TTC549 (cell line): ENCODE data around the gene RCOR3.

ENCODE experiments used
- FAIRE-seq: peaks from 2 replicates; lab custom pipeline; 2012; peaks lifted over from hg19 to GRCh38; lab: Jason Lieb, UNC

RCOR3 gene

GRCh38 chr1:211324992-211325775 is 66.0 kb downstream of the RCOR3 start:
- FAIRE-seq, result no peak

DNA sequence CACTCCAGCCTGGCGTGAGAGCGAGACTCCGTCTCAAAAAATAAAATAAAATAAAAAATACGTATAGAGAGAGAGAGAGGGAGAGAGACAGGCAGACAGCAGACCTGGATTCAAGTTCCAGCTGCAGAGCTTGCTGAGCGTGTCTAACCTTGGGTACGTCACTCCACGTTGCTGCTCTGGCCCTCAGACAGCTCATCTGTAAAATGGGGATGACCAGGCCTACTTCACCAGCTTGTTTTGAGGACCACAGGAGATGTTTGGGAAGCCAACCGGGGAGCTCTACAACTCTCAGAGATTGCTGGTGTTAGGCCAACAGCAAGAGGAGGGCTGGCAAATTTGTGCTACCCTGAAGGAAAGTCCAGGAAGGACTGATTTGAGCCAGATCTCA is 67.0 kb downstream of the RCOR3 start:
- no peak for FAIRE-seq

- no peak for FAIRE-seq
Measured at GRCh38 chr1:211326528-211327345, 67.6 kb downstream of the RCOR3 start, which contains the start of gene TRAF5. Gene TRAF5, plus strand, starts transcription at chr1:211326833. Its CDS starts 26,407 bp downstream, at chr1:211353240.

- no peak for FAIRE-seq
Measured at GRCh38 chr1:211327346-211327921, 68.3 kb downstream of the RCOR3 start.

GRCh38 chr1:211328084-211328694 is 69.0 kb downstream of the RCOR3 start:
- no peak for FAIRE-seq

GRCh38 chr1:211328866-211329475 is 69.8 kb downstream of the RCOR3 start:
- FAIRE-seq, result no peak

DNA sequence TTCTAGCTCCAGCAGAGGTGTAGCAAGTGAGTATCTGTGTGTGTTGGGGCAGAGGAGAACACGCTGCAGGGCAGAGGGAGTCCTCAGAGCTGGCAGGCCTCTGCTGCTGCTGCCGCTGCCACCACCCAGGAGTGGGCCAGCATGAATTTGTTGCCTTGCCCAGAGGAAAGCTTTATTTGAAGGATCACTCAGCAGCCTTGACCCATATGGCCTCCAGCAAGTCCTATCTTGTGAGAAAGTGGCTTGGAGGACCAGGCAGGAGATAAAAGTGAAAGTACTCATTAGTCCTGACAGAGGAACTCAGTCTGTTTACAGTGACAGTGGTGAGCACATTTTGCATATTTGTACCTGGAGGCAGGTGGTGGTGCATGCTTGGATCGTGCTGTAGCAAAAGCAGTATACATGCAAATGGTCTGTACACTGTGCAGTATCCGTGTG is 70.6 kb downstream of the RCOR3 start:
- FAIRE-seq, result no peak

DNA sequence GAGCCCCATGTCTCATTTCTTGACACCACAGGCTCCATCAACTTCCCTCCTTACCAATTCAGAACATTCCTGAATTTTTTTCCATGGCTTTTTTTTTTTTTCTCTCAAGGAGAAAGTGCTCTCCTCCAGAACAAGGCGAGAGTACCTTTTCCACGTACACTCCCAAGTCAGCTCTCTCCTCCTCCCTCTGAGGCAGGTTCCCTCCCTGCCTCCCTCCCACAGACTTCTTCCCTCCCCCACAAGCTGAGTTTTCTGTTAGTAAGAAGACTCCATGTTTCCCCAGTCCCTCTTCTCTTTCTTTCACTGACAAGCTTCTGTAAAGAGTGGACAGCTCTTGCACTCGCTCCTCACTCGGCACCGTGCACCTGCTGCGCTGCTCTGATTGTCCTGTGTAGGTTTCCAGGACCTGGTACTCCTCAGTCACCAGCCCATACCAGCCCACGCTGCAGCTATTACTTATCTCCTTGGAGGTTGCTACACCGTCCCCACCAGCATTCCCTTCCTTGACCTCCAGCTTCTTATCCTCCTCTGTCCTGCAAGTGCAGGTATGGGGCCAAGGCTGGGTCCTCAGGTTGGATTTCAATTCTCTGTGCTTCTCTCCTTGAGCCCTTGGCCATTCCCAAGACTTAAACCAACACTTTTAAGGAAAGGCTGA is 71.2 kb downstream of the RCOR3 start:
- FAIRE-seq, result no peak

DNA sequence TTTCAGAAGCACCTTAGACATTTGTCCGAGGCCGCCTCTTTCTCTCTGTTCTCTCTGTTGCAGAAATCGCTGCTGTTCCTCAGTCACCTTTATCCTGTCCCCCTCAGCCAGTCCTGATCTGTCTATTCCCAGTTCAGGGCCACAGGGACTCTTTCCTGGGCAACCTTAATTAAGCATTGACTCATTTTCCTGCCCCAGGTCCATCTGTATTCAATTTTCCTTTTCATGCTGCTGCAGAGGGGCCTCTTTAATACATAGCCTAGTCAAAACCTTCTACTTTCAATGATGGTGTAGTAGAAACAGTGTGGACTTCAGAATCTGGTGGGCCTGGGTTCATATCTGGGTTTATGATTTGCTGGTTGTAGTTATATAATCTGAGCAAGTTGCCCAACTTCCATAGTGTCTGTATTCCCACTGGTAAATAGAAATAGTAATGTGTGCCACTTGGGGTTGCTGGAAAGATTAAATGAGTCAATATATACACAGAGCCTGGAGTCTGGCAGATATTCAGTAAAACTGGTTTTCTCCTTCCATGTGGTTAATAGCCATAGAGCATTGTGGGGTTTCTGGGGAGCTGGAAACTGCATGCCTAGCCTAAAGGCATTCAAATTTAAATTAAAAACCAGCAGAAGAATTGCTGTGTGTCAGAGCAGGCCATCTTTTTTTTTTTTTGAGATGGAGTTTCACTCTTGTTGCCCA is 72.0 kb downstream of the RCOR3 start:
- FAIRE-seq, result no peak

DNA sequence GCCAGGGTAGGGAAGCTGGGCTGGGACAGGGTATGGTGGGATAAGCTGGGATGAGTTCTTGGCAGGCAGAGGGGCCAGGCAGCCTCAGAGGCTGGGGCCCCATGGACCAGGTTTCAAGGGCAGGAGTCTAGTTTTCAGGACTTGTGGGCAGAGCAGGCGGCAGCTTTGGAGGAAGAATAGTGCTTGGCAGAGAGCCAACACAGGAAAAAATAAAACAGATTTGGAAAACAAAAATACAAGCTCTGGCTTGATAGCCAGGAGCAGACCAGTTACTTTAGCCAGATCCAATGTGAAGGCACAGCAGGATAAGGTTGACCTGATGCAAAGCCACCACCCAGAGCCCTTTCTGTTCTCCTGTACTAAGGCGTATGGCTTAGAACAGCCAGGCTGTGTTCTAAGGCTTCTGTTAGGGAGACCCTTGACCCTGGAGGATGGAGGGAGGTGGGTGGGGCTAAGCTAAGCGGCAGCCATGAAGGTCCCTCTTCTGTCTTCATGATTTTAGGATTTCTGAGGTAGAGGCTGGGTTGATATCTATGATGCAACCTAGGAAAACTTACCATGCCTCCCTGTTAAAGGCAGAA is 73.0 kb downstream of the RCOR3 start:
- no peak for FAIRE-seq

DNA sequence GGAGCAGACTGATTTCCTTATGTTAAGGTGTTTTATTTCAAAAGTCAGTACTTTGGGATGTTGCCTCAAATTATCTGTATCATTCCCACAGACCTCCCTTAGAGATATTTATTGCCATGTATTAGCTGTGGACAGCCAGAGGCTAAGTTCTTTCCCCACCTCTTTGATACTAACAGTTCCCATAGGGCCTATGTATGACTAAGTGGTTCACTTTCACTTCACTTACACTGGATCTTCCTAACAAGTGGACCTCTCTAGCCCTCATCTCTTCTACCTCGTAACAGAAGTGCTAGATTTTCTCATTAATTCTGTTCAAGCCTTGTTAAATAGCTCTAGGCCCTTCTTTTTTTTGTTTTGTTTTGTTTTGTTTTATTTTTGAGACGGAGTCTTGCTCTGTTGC is 73.7 kb downstream of the RCOR3 start:
- no peak for FAIRE-seq

- FAIRE-seq, result no peak
Measured at GRCh38 chr1:211333906-211334305, 74.7 kb downstream of the RCOR3 start.

DNA sequence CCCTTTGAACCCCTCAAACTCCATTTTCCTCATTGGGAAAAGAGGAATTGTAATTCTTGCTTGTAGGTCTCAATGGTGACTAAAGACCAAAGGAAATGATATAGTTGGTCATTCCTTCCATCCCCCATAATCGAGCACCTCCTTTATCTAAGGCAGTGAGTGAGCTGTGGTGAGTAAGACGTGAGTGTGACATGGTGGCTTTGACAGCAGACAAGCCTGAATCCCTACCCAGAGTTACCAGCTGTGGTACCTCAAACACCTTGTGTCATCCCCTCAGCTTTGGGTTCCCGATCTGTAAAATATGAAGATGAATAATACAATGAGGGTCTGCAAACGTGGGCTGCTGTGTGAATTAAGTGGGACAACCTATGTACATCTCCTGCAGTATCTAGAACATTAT is 75.8 kb downstream of the RCOR3 start:
- no peak for FAIRE-seq

DNA sequence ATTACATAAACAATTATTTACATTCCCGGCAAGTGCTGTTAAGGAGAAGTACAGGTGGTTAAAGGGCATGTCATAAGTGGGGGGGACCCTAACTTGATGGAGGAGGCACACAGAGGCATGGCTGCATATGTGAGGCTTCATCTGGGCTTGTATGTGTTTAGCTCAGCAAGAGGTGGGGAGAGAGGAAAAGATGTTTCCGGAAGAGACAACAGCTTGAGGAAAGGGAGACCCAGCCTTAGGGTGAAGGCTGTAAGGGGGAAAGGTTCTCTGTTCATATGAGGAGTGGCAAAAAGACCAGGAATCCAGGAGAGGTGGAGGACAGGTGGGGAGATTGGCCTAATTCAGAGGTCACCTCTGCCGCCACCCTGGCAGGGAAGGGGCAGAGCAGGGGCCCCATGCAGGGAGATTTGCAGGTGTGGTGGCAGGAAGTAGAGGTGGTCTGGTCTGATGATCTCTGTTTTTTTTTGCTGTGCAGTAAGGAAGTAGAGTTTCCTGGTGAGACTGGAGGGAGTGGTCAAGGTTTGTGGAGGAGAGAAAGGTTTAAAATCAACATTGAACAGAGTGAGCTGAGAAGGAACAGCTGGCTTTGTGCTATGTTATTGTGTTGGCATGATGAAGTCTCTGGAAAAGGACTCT is 76.5 kb downstream of the RCOR3 start:
- no peak for FAIRE-seq

GRCh38 chr1:211336161-211336560 is 77.0 kb downstream of the RCOR3 start:
- no peak for FAIRE-seq

- FAIRE-seq, result no peak
Measured at GRCh38 chr1:211336775-211337174, 77.6 kb downstream of the RCOR3 start.

- no peak for FAIRE-seq
Measured at GRCh38 chr1:211337430-211338223, 78.5 kb downstream of the RCOR3 start.

- no peak for FAIRE-seq
Measured at GRCh38 chr1:211338224-211338620, 79.1 kb downstream of the RCOR3 start.

GRCh38 chr1:211339631-211340041 is 80.5 kb downstream of the RCOR3 start:
- FAIRE-seq, result no peak
